Fibroblast of lung (primary cell): ENCODE results near the gene OR10H2.

ENCODE experiments used
- EZH2 ChIP-seq: IDR thresholded peaks from 2 replicates; pipeline ENCODE4 v1.5.1; 2012; ENCODE audit warnings: low read length, control low read depth, mild to moderate bottlenecking; ENCODE audit errors: missing control alignments
- TF ChIP-seq, protein P1 (sequence below), 2 donors: IDR thresholded peaks in 1 of 2; conservative IDR thresholded peaks in 1 of 2; 1 replicate in 1 of 2; 2 replicates in 1 of 2; pipeline ENCODE4 v1.5.1; 2011 to 2012; ENCODE audit warnings: low read length in 2 of 2, control low read depth in 1 of 2, inconsistent platforms in 1 of 2, low read depth in 1 of 2, mild to moderate bottlenecking in 1 of 2

- TF ChIP-seq, protein P1, sequence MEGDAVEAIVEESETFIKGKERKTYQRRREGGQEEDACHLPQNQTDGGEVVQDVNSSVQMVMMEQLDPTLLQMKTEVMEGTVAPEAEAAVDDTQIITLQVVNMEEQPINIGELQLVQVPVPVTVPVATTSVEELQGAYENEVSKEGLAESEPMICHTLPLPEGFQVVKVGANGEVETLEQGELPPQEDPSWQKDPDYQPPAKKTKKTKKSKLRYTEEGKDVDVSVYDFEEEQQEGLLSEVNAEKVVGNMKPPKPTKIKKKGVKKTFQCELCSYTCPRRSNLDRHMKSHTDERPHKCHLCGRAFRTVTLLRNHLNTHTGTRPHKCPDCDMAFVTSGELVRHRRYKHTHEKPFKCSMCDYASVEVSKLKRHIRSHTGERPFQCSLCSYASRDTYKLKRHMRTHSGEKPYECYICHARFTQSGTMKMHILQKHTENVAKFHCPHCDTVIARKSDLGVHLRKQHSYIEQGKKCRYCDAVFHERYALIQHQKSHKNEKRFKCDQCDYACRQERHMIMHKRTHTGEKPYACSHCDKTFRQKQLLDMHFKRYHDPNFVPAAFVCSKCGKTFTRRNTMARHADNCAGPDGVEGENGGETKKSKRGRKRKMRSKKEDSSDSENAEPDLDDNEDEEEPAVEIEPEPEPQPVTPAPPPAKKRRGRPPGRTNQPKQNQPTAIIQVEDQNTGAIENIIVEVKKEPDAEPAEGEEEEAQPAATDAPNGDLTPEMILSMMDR (conservative IDR thresholded peaks at IDR 0.05 in 1 of 2, IDR thresholded peaks at IDR 0.05 in 1 of 2; ENCODE audit: low read depth in 1 of 2, low read length in 2 of 2) = no peak
- TF ChIP-seq EZH2 = no peak
These were observed 6.6 kb upstream of the OR10H2 start for GRCh38 chr19:15721268-15721667.
